HG03135 (cell line): ENCODE data around the gene MYO15A.

Source experiments
- ATAC-seq: cut with Tn5 transposase; IDR thresholded peaks from one replicate; pipeline ENCODE4 v1.9.1; 2021; ENCODE audit warnings: mild to moderate bottlenecking, moderate library complexity; ENCODE audit not compliant: unreplicated experiment

MYO15A gene

GRCh38 chr17:18182110-18182977, 73.8 kb downstream of the MYO15A start:
- ATAC-seq: no peak

GRCh38 chr17:18182978-18183333, 74.4 kb downstream of the MYO15A start:
- peak; percentile 27 for ATAC-seq

- ATAC-seq: peak; percentile 88
Observed at GRCh38 chr17:18183334-18184142, 75.0 kb downstream of the MYO15A start, which contains the start of gene ALKBH5. TSS of gene ALKBH5 (plus strand) at chr17:18183828. CDS start at chr17:18184244, 416 bp downstream.

GRCh38 chr17:18184143-18185031, 75.8 kb downstream of the MYO15A start:
- ATAC-seq: peak; percentile 3

GRCh38 chr17:18185391-18185790, 76.8 kb downstream of the MYO15A start:
- ATAC-seq: no peak

- no peak for ATAC-seq
Observed at GRCh38 chr17:18185832-18186626, 77.5 kb downstream of the MYO15A start.

GRCh38 chr17:18186627-18186982, 78.0 kb downstream of the MYO15A start:
- ATAC-seq: no peak

- no peak for ATAC-seq
Observed at GRCh38 chr17:18187226-18187625, 78.7 kb downstream of the MYO15A start.

- ATAC-seq: no peak
Observed at GRCh38 chr17:18187821-18188761, 79.5 kb downstream of the MYO15A start.

- no peak for ATAC-seq
Observed at GRCh38 chr17:18190628-18191235, 82.2 kb downstream of the MYO15A start.

- ATAC-seq: no peak
Observed at GRCh38 chr17:18191236-18191667, 82.7 kb downstream of the MYO15A start.

- no peak for ATAC-seq
Observed at GRCh38 chr17:18191967-18192366, 83.4 kb downstream of the MYO15A start.

- ATAC-seq: no peak
Observed at GRCh38 chr17:18194394-18194793, 85.8 kb downstream of the MYO15A start.

- no peak for ATAC-seq
Observed at GRCh38 chr17:18194804-18195203, 86.2 kb downstream of the MYO15A start.

GRCh38 chr17:18195246-18195645, 86.7 kb downstream of the MYO15A start:
- ATAC-seq: no peak

- no peak for ATAC-seq
Observed at GRCh38 chr17:18197535-18198194, 89.1 kb downstream of the MYO15A start.

- no peak for ATAC-seq
Observed at GRCh38 chr17:18198530-18198929, 90.0 kb downstream of the MYO15A start.

- no peak for ATAC-seq
Observed at GRCh38 chr17:18201108-18201507, 92.6 kb downstream of the MYO15A start.
